Germinal center (tissue), 1 donor: ENCODE measurements around the gene SGMS1.
A peak's percentile ranks its signal among the peaks of the same experiment; 100 is the strongest.
"Not testable (repeated sequence)": the region's sequence is repeated elsewhere in the genome, so short reads cannot be mapped to it uniquely, and the experiment has no call there.

ENCODE experiments used
- DNase-seq: peaks from one replicate; pipeline ENCODE4 v3.0.0; 2012; ENCODE audit warnings: mixed read lengths, low spot score

The SGMS1 gene

GRCh38 chr10:50369931-50370330 lies 253.8 kb downstream of the SGMS1 start:
- no peak for DNase-seq

- no peak for DNase-seq
Measured at GRCh38 chr10:50367732-50368131, 256.0 kb downstream of the SGMS1 start.

GRCh38 chr10:50366421-50366820 lies 257.3 kb downstream of the SGMS1 start:
- not testable (repeated sequence) for DNase-seq

DNA sequence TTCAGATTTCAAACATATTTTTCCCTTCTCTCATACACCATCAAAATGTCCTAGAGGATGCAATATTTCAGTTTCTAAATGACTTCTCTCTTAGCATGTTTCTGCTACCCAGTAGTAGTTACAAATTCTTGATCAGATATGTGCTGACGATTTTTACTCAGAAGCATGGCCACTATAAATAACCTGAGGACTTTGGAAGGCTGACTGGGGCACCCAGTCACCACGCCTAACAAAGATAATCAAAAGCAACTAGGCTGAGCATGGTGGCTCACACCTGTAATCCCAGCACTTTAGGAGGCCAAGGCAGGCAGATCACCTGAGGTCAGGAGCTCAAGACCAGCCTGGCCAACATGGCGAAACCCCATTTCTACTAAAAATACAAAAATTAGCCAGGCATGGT lies 259.0 kb downstream of the SGMS1 start:
- not testable (repeated sequence) for DNase-seq

DNA sequence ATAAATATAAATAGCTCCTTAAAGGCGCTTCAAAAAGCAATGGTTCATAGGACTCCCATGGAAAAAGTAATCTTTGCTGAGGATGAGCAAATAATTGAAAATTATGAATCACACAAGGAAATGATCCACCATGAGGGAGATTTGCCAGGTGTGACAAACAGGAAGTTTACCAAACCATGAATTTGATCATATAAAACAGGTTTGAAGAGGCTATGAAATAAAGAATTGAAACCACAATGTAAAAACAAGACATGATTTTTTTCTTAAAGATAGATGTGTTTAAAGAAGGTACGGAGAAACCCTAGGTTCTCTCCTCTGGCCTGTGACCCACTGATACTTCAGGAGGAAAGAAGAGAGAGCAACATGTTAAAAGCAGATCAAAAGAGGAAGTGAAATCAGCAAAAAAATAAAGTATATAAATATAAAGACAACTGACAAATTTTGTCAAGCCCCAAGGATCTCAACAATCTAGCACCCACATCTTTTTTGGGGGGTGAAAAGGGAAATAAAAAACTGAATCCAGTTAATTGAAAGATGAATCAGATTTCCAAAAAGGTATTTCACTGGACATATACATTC lies 261.1 kb downstream of the SGMS1 start:
- peak; percentile 64 for DNase-seq

GRCh38 chr10:50361946-50362345 lies 261.8 kb downstream of the SGMS1 start:
- DNase-seq: no peak

DNA sequence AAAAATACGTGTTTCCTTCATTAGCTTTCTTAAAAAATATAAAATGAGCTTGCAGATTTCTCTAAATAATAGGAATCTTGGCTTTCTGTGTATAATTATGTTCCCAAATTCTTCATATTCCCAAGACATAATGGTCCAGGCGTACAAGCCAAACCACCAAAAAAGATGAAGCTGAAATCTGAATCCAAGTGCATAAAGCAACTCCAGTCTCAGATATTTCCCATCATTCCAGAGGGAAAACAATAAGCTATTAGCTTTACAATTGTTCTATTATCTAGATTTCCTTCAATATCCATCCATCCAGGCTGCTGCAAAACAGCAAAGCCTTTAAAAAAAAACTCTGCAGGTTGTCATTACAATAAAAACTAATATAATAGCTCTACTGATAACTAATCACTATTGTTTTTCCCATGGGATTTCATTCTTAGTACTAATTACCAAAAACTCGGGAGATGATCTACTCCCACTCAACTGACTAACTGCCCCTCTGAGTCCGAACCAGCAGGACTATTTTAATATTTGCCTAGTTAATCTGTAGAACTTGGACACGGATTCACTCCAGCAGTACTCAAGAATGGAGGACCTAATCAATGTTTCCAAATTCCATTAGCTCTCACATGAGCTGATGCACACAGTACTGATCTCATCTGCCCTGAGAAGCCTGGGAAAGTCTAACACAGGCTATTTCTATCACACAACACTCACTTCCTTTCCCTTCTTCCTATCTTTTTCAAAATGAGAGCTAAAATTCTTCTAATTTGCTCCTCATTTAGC lies 263.5 kb downstream of the SGMS1 start:
- no peak for DNase-seq

- DNase-seq: no peak
Measured at GRCh38 chr10:50358925-50359687, 264.6 kb downstream of the SGMS1 start.

DNA sequence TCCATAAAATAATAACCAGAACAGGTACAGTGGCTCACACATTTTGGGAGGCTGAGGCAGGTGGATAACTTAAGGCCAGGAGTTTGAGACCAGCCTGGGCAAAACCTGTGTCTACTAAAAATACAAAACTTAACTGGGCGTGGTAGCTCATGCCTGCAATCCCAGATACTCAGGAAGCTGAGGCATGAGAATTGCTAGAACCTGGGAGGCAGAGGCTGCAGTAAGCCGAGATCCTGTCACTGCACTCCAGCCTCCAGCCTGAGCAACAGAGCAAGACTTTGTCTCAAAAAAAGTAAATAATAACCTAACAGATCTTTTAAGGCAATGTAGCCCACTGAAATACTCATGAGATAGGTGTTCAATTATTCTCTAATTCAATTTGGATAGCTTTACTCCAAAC lies 265.3 kb downstream of the SGMS1 start:
- no peak for DNase-seq

DNA sequence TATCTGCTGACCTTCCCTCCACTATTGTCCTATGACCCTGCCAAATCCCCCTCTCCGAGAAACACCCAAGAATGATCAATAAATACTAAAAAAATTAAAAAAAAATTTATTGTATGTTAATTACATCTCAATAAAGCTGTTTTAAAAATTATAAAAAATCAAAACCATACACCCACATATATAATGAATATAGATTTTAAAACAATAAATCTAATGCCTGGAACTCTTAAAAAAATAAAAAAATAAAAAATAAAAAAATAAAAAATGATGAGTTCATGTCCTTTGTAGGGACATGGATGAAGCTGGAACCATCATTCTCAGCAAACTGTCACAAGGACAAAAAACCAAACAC lies 267.3 kb downstream of the SGMS1 start:
- not testable (repeated sequence) for DNase-seq

GRCh38 chr10:50355693-50356480 lies 267.9 kb downstream of the SGMS1 start:
- not testable (repeated sequence) for DNase-seq

GRCh38 chr10:50351483-50352146 lies 272.1 kb downstream of the SGMS1 start:
- DNase-seq: no peak

DNA sequence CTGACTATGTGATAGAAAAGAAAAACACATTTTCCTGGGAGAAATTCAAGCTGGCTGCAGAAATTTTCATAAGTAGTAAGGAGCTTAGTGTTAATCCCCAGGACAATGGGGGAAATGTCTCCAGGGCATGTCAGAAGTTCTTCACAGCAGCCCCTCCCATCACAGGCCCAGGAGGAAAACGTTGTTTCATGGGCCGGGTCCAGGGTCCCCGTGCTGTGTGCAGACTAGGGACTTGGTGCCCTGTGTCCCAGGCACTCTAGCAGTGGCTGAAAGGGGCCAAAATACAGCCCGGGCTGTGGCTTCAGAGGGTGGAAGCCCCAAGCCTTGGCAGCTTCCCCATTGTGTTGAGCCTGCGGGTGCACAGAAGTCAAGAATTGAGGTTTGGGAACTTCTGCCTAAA lies 273.4 kb downstream of the SGMS1 start:
- no peak for DNase-seq

DNA sequence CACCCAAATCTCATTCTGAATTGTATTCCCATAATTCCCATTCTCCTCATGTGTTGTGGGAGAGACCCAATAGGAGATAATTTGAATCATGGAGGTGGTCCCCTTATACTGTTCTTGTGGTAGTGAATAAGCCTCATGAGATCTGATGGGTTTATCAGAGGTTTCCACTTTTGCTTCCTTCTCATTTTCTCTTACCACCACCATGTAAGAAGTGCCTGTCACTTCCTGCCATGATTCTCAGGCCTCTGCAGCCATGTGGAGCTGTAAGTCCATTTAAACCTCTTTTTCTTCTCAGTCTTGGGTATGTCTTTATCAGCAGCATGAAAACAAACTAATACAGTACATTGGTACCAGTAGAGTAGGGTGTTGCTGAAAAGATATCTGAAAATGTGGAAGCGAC lies 274.2 kb downstream of the SGMS1 start:
- no peak for DNase-seq

- DNase-seq: no peak
Measured at GRCh38 chr10:50347394-50347802, 276.4 kb downstream of the SGMS1 start.

DNA sequence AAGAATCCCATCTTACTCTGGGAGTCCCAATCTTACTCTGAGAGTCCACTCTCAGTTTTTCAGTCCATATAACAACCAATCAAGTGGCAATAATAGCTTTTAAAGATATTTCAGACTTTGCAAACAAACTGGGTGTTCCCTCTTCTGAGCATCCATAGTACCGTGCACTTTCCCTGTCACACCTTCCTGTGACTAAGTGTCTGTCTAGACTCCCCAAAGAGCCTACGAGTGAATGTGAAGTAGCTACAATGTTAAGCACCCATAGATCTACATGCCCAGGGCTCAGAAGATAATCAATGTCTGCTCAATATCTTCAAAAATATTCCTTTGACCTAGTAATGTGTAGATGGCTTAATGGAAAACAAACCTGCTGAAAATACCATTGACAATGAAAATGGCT lies 276.8 kb downstream of the SGMS1 start:
- no peak for DNase-seq

GRCh38 chr10:50345545-50345944 lies 278.2 kb downstream of the SGMS1 start:
- DNase-seq: no peak

DNA sequence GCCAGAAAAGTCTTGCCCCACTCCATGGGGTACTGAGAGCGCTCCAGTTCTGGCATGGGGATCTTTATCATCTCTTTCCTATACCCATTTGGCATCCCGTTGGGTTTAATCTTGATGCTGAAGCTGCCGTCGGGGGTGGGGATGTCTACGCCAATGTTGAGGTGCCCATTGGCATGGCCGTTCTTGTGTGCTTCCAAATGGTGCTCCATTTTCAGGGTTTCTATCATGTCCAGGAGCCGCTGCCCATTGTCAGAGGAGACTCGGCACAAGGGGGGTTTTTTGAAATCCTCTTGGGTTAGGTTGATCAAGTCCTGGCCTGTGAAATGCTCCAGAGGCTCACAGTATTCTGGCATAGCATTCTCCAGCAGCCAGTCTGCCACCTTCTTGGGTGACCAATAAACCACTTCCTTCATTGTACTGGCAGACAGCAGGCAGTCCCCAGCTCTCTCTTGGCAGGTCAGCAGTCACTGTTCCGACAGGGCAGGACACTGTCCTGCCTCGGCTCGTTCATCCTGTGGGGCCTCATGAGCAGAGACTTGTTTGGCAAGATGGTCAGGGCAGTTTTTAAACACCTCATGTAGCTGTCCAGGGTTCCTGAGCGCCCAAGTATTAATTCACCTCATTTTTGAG lies 279.9 kb downstream of the SGMS1 start:
- no peak for DNase-seq

DNA sequence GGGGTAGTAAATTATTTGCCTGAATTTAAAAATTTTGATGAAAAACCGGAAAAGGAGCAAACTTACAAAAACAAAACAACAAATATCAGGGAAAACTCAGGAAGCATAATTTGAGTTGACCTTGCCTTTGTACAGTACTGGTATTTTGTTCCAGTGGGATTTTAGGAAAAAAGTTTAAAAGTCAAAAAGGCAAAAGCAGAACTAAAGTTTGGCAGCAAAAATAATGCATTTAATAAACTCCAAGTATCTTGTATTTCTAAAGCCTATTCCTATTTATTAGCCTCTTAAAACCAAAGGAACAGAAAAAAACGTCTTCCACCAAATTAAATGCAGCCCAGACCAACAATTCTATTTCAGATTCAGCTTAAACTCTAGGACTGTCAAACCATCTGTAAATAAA lies 281.8 kb downstream of the SGMS1 start:
- no peak for DNase-seq

GRCh38 chr10:50336140-50336539 lies 287.6 kb downstream of the SGMS1 start:
- DNase-seq: no peak

DNA sequence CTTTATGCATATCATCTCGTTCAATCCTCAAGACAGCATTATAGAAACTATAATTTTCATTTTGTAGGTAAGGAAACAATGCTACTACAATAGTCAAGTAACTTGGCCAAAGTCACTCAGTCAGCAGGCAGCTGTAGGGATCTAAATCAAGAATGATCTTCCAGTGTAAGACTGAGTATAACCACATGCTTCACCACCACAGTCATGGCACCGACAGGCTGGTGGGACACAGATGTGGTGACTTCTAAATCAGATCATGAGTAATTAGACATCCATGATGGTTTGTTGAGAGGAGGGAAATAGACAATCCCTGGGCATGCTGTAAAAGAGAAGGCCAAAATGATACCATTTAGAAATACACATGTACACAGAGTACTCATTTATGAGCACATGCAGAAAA lies 288.4 kb downstream of the SGMS1 start:
- DNase-seq: no peak
